PFSK-1 (cell line): ENCODE measurements around the gene SOX30.

Source experiments
- FOXP2 ChIP-seq: optimal IDR thresholded peaks from 2 replicates; pipeline ENCODE3; 2011; ENCODE audit warnings: borderline replicate concordance, control low read depth, inconsistent platforms; ENCODE audit not compliant: insufficient read depth; ENCODE audit errors: extremely low read length, extremely low read depth
- POLR2AphosphoS5 ChIP-seq: IDR thresholded peaks from 2 replicates; pipeline ENCODE4 v1.6.1; 2012; ENCODE audit warnings: low read depth, mild to moderate bottlenecking, control low read depth, low read length, moderate library complexity
- REST ChIP-seq, 2 experiments: IDR thresholded peaks; 2 replicates each; pipeline versions ENCODE4 v1.6.1 to v1.8.0; 2011 to 2012; ENCODE audit warnings: low read depth in 2 of 2, low read length in 2 of 2, control low read depth in 1 of 2, inconsistent platforms in 1 of 2, mild to moderate bottlenecking in 1 of 2, moderate library complexity in 1 of 2; ENCODE audit not compliant: insufficient read depth in 1 of 2
- SIN3A ChIP-seq: IDR thresholded peaks from 2 replicates; pipeline ENCODE4 v1.6.1; 2012; ENCODE audit warnings: mild to moderate bottlenecking, low read length, moderate library complexity, borderline replicate concordance; ENCODE audit not compliant: insufficient read depth
- TAF1 ChIP-seq: IDR thresholded peaks from 2 replicates; pipeline ENCODE4 v1.6.1; 2012; ENCODE audit warnings: low read length, control low read depth, borderline replicate concordance; ENCODE audit not compliant: insufficient read depth

Gene SOX30

GRCh38 chr5:157624144-157624543 is 28.1 kb downstream of the SOX30 start:
- TF ChIP-seq TAF1 (no peak), REST (IDR thresholded peaks at IDR 0.05; ENCODE audit: insufficient read depth in 1 of 2, low read depth in 2 of 2, low read length in 2 of 2) (no peak), SIN3A (no peak), POLR2AphosphoS5 (no peak), FOXP2 (no peak)

GRCh38 chr5:157620776-157621175 is 31.5 kb downstream of the SOX30 start:
- no peak for TF ChIP-seq POLR2AphosphoS5

GRCh38 chr5:157618191-157618765 is 34.0 kb downstream of the SOX30 start:
- TF ChIP-seq POLR2AphosphoS5 (no peak), SIN3A (no peak), TAF1 (no peak), REST (IDR thresholded peaks at IDR 0.05; ENCODE audit: insufficient read depth in 1 of 2, low read depth in 2 of 2, low read length in 2 of 2) (no peak), FOXP2 (no peak)

GRCh38 chr5:157616785-157617184 is 35.5 kb downstream of the SOX30 start:
- TF ChIP-seq REST (IDR thresholded peaks at IDR 0.05; ENCODE audit: insufficient read depth in 1 of 2, low read depth in 2 of 2, low read length in 2 of 2) (no peak), FOXP2 (no peak), TAF1 (no peak), POLR2AphosphoS5 (no peak), SIN3A (no peak)

- no peak for TF ChIP-seq FOXP2
- TF ChIP-seq POLR2AphosphoS5, result no peak
- no peak for TF ChIP-seq TAF1
- TF ChIP-seq REST (IDR thresholded peaks at IDR 0.05; ENCODE audit: insufficient read depth in 1 of 2, low read depth in 2 of 2, low read length in 2 of 2), result no peak
- TF ChIP-seq SIN3A, result no peak
Observed at GRCh38 chr5:157613385-157614245, 38.6 kb downstream of the SOX30 start.
